Tongue (tissue), 2 donors: Measurements from ENCODE around the gene PITRM1. TPM values are rescaled to one million over a fixed set of nuclear protein-coding genes. Genes with fewer than 3 reads are reported as not detected.
"Not testable (repeated sequence)": the region's sequence is repeated elsewhere in the genome, so short reads cannot be mapped to it uniquely, and the experiment has no call there.

ENCODE experiments used
- DNase-seq: peaks from one replicate; pipeline ENCODE4 v3.0.0-alpha.2; 2015
- total RNA-seq: library from RNA; depleted of rRNA; stranded (reverse); fragments of >200 nt; gene quantifications from one replicate; pipeline ENCODE4 v1.2.3, GENCODE V29; 2014

The PITRM1 gene
- total RNA-seq: 78.2 TPM

DNA sequence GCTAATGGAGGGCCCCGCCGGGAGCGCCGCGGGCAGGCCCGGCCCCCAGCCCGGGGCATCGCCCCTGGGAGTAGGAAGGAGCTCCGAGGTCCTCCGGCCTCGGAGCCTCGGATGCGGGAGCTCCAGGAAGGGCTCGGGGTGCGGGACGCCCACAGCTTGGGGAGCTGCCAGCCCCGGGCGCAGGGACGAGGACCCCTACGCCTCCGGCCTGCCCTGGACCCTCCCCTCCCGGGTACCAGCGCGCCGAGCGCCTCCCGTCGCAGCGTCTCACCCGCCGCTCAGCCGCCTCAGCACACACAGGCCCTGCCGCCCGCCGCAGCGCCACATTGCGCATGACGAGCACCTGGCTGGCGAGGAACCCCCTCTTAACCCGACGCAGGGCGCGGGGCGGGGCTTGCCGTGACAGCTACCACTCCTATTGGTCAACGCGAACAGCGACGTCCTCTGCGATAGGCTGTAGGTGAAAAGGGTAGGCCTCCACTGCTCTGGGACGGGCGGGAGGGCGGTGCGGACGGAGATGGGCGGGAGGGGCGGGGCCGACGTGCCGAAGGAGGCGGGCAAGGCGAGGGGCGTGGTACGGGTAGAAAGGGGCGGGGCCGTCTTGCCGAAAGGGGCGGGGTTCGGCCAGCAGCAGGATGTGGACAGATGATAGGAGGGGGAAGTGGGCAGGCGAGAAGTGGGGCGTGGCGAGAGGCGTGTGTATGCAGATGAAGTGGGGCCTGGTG is at the start of gene PITRM1:
Gene PITRM1 (minus strand): TSS at position 337 of the 725 bp plus-strand sequence. CDS start 10 bp downstream, at position 327.
- DNase-seq: peak; percentile 99

DNA sequence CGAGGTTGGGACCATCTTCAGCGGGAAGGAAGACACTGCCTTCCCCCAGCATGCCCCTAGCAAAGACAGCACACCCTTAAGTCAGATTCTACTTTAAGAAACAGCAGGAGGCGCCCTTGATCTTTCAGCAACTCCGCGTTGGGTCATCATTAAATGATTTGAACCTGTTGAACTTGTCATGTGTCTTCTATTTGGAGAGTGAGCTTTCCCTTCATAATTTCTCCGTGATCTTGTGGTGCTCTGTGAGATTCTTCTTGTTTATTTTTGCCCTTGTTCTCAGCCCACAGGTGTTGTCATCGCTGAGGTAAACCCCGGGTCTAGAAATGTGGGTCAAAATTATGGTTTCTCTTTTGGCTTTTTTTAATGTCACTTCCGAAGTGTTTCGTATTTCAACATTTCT is 49.5 kb upstream of the PITRM1 start:
- DNase-seq: no peak

- not testable (repeated sequence) for DNase-seq
Measured at GRCh38 chr10:3221601-3222000, 49.0 kb upstream of the PITRM1 start.

GRCh38 chr10:3220853-3221252 is 48.3 kb upstream of the PITRM1 start:
- DNase-seq: no peak

- DNase-seq: not testable (repeated sequence)
Measured at GRCh38 chr10:3219021-3219628, 46.5 kb upstream of the PITRM1 start.

- no peak for DNase-seq
Measured at GRCh38 chr10:3217853-3218252, 45.3 kb upstream of the PITRM1 start.

- DNase-seq: no peak
Measured at GRCh38 chr10:3217301-3217700, 44.7 kb upstream of the PITRM1 start.

DNA sequence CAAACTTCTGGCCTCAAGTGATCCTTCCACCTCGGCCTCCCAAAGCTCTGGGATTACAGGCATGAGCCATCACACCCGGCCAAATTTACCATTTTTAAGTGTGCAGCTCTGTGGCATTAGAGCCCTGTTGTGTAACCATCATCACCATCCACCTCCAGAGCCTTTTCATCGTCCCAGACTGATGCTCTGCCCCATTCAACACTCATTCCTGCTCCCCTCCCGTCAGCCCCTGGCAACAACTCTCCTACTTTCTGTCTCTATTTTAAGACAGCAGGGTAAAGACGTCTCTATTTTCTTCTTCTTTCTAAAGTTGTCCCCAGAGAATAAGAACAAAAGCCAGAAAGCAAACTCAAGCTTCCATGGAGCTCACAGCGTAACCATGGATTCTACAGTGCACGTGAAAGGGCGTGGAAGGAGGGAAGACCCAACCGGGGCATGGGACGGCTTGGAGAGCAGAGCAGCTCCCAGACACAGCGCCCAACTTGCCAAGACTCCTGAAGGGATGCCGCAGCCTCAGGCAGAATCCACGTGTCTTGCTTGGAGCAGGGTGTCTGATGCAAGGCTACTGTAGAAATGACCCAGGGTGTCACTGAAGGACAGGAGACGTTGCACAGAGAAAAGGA is 42.7 kb upstream of the PITRM1 start:
- no peak for DNase-seq

- no peak for DNase-seq
Measured at GRCh38 chr10:3213758-3214515, 41.4 kb upstream of the PITRM1 start.

- DNase-seq: peak; percentile 78
Measured at GRCh38 chr10:3213208-3213607, 40.6 kb upstream of the PITRM1 start.

- DNase-seq: no peak
Measured at GRCh38 chr10:3210251-3210877, 37.8 kb upstream of the PITRM1 start.

- DNase-seq: no peak
Measured at GRCh38 chr10:3208481-3209406, 36.2 kb upstream of the PITRM1 start.

DNA sequence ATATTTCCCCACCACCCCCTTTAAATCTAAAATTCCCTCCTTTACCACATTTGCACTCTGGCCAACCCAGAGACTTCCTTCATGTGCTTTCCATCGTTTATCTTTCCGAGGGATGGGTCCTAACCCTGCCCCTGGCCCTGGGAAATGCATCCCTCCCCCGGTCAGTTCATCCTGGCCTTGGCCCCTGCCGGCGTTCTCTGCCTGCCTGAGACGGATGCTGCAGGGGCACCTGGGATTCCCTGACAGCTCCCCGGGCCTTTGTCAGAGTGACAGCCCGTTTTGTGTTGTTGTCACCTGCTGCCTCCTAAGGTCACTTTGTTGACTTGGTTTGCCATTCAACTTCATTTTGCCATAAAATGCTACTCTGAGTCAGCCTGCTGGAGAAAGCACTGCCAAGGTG is 34.8 kb upstream of the PITRM1 start:
- no peak for DNase-seq

- no peak for DNase-seq
Measured at GRCh38 chr10:3206511-3207157, 34.1 kb upstream of the PITRM1 start.

DNA sequence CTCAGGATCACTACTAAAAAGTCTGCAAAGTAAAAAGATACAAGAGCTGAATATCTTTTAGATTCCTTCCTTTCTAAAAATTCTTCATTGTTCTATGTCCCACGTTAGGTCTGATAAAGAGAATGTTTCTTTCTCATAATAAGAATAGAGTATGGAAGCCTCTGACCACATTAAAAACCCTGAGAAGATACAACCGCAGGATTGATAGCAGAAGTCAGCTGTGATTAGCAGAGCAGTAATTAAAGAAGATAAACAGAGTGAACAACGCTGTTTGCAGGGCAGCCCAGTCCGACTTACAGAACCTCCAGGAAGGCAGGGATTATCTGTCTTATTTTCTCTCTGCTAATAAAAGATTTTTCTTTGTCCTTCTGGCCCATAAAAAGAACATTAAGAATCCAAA is 31.4 kb upstream of the PITRM1 start:
- no peak for DNase-seq

GRCh38 chr10:3203016-3203811 is 30.6 kb upstream of the PITRM1 start:
- no peak for DNase-seq

DNA sequence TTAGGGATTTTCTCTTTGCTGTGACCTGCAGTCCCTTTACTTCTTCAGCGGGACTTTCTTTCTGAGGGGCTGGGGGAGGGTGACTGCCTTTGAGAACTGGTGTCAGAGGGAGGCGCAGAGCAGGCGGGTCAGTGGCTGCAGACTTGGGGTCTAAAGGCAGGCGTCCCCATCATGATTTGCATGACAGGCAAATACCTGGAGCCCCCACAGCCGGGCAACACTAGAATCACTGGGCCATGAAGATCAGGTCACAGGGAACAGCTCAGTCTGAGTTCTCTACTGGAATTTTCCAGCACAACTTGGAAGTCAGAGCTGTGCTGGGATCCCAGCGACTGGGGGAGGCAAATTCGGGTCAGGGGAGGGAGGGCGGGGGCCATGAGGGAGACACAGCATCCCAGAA is 29.2 kb upstream of the PITRM1 start:
- DNase-seq: no peak

DNA sequence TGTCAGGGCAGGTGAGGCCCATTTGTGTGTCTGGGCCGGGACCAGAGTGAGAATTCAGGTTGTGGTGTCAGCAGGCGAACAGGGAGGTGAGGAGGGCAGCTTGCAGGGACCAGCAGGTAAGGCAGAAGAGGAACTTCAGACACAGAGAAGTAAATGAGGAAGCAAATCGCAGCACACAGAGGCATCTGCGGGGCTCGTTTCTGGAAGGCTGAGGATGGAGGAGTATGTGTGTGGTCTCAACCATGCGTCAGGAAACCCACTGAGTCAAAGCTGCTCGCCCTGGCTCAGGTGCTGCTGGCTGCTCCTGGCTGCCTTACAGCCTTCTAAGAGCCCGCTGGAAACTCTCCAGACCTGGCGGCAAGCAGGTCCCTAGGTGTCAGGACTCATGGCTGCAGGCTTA is 26.9 kb upstream of the PITRM1 start:
- DNase-seq: no peak

GRCh38 chr10:3198900-3199299 is 26.3 kb upstream of the PITRM1 start:
- DNase-seq: no peak
